HK-2 (cell line): ENCODE measurements around the gene KNSTRN.

Source experiments
- DNase-seq: peaks from one replicate; pipeline ENCODE4 v3.0.0-alpha.2; 2018; ENCODE audit not compliant: unreplicated experiment

The KNSTRN gene

GRCh38 chr15:40345867-40346578 lies 36.5 kb upstream of the KNSTRN start:
- DNase-seq: no peak

GRCh38 chr15:40346579-40347558 lies 35.7 kb upstream of the KNSTRN start:
- DNase-seq: no peak

- no peak for DNase-seq
These were observed 34.7 kb upstream of the KNSTRN start for GRCh38 chr15:40347559-40348473.

GRCh38 chr15:40348474-40348870 lies 34.0 kb upstream of the KNSTRN start:
- DNase-seq: no peak

GRCh38 chr15:40349163-40349562 lies 33.4 kb upstream of the KNSTRN start:
- no peak for DNase-seq

- no peak for DNase-seq
These were observed 30.1 kb upstream of the KNSTRN start for GRCh38 chr15:40352281-40352901.

- DNase-seq: no peak
These were observed 28.8 kb upstream of the KNSTRN start for GRCh38 chr15:40353697-40354096.

- no peak for DNase-seq
These were observed 27.9 kb upstream of the KNSTRN start for GRCh38 chr15:40354408-40355171.

- DNase-seq: no peak
These were observed 26.4 kb upstream of the KNSTRN start for GRCh38 chr15:40355976-40356585.

- DNase-seq: no peak
These were observed 25.3 kb upstream of the KNSTRN start for GRCh38 chr15:40357246-40357645.

- peak; percentile 85 for DNase-seq
These were observed 24.6 kb upstream of the KNSTRN start, which contains the start of gene DISP2 for GRCh38 chr15:40357723-40358470. TSS of gene DISP2 (plus strand) at chr15:40358219. CDS start at chr15:40358322, 103 bp downstream.

- peak; percentile 54 for DNase-seq
These were observed 23.8 kb upstream of the KNSTRN start for GRCh38 chr15:40358471-40359353.

GRCh38 chr15:40360015-40360414 lies 22.5 kb upstream of the KNSTRN start:
- DNase-seq: no peak

- no peak for DNase-seq
These were observed 20.9 kb upstream of the KNSTRN start for GRCh38 chr15:40361640-40362039.

GRCh38 chr15:40363611-40364010 lies 18.9 kb upstream of the KNSTRN start:
- no peak for DNase-seq

GRCh38 chr15:40364251-40364650 lies 18.3 kb upstream of the KNSTRN start:
- DNase-seq: no peak

GRCh38 chr15:40365016-40365415 lies 17.5 kb upstream of the KNSTRN start:
- no peak for DNase-seq
